Activated CD8-positive, alpha-beta memory T cell treated with anti-CD3 and anti-CD28 coated beads, Interleukin-2, amount 10 ng/mL, durations not matched to agents 7 days and 5 days (primary cell): ENCODE results near the gene MBNL1. TPM values are rescaled to one million over a fixed set of nuclear protein-coding genes. Genes with fewer than 3 reads are reported as not detected.

Experiments
- ATAC-seq: fragments of 150-1000 bp; cut with Tn5 transposase; one replicate; pipeline ENCODE4 v1.10.0; 2021; ENCODE audit warnings: moderate library complexity
- CTCF ChIA-PET: fragments of 350-600 bp; sonication (Branson Sonifier 250); formaldehyde crosslinking; loops from one replicate; lab custom pipeline; 2021; ENCODE audit warnings: antibody characterized with exemption; lab: Charles Lee
- DNase-seq: peaks from one replicate; pipeline ENCODE4 v3.0.0-alpha.2; 2020
- H3K27ac Mint-ChIP-seq: one replicate; pipeline ENCODE4 v1.8.0; 2021; ENCODE audit warnings: mild to moderate bottlenecking, mixed read lengths
- H3K27me3 Mint-ChIP-seq: one replicate; pipeline ENCODE4 v1.8.0; 2021; ENCODE audit warnings: mixed read lengths
- H3K36me3 Mint-ChIP-seq: one replicate; pipeline ENCODE4 v1.8.0; 2021; ENCODE audit warnings: mild to moderate bottlenecking, mixed read lengths
- H3K4me1 Mint-ChIP-seq: one replicate; pipeline ENCODE4 v1.8.0; 2021; ENCODE audit warnings: mixed read lengths
- H3K4me3 Mint-ChIP-seq: one replicate; pipeline ENCODE4 v1.8.0; 2021; ENCODE audit warnings: mild to moderate bottlenecking, moderate library complexity, mixed read lengths
- H3K9me3 Mint-ChIP-seq: one replicate; pipeline ENCODE4 v1.8.0; 2022; ENCODE audit warnings: low read depth, mixed read lengths
- total RNA-seq, 2 experiments: library from RNA; stranded (reverse); gene quantifications; one replicate each; pipeline ENCODE4 v1.2.3, GENCODE V29; 2021

MBNL1 gene
- total RNA-seq, 2 experiments from 2014 or later = 370 to 398 TPM

GRCh38 chr3:152295806-152296205, 27.1 kb downstream of the MBNL1 start:
- CTCF ChIA-PET = interaction anchor here (0.6 kb wide), 1 partner anchor 10 kb away, joined by 5 read pairs; no protein-coding TSS in a partner anchor
- H3K36me3 Mint-ChIP-seq = peaks cover 41% of the 10 kb centered on the region
- no peak for ATAC-seq
- DNase-seq = no peak
- H3K4me3 Mint-ChIP-seq = no peak overlapping the region
- H3K9me3 Mint-ChIP-seq = no peaks in the 10 kb centered on the region
- peaks cover 75% of the 10 kb centered on the region for H3K4me1 Mint-ChIP-seq
- H3K27ac Mint-ChIP-seq = peak overlapping the region; percentile 71
- H3K27me3 Mint-ChIP-seq = no peaks in the 10 kb centered on the region

- Mint-ChIP-seq H3K4me3 (peak overlapping the region; percentile 28), H3K27ac (peak overlapping the region; percentile 71), H3K27me3 (no peaks in the 10 kb centered on the region), H3K9me3 (no peaks in the 10 kb centered on the region), H3K36me3 (peaks cover 43% of the 10 kb centered on the region), H3K4me1 (peaks cover 73% of the 10 kb centered on the region)
- no peak for DNase-seq
- CTCF ChIA-PET = no interaction called here
- no peak for ATAC-seq
Observed at GRCh38 chr3:152296382-152296781, 27.7 kb downstream of the MBNL1 start.

- peak overlapping the region; percentile 28 for H3K4me3 Mint-ChIP-seq
- ATAC-seq = no peak
- peak overlapping the region; percentile 67 for H3K27ac Mint-ChIP-seq
- no peaks in the 10 kb centered on the region for H3K9me3 Mint-ChIP-seq
- peaks cover 73% of the 10 kb centered on the region for H3K4me1 Mint-ChIP-seq
- peaks cover 46% of the 10 kb centered on the region for H3K36me3 Mint-ChIP-seq
- no peaks in the 10 kb centered on the region for H3K27me3 Mint-ChIP-seq
- no peak for DNase-seq
- CTCF ChIA-PET = interaction anchor here (0.8 to 1.5 kb wide), 2 partner anchors 12 to 225 kb away, joined by 3 to 4 read pairs; no protein-coding TSS in a partner anchor
Observed at GRCh38 chr3:152296971-152297370, 28.2 kb downstream of the MBNL1 start.

GRCh38 chr3:152298393-152299248, 29.9 kb downstream of the MBNL1 start:
- peak; percentile 65 for DNase-seq
- H3K36me3 Mint-ChIP-seq = peaks cover 43% of the 10 kb centered on the region

GRCh38 chr3:152299249-152299976, 30.7 kb downstream of the MBNL1 start:
- H3K36me3 Mint-ChIP-seq = peaks cover 43% of the 10 kb centered on the region
- H3K4me1 Mint-ChIP-seq = peaks cover 74% of the 10 kb centered on the region
- CTCF ChIA-PET = interaction anchor here (0.7 to 1.9 kb wide), 6 partner anchors 9 to 115 kb away, joined by 3 to 7 read pairs (median 3); no protein-coding TSS in a partner anchor
- H3K27me3 Mint-ChIP-seq = no peaks in the 10 kb centered on the region
- ATAC-seq (peak; percentile 31), DNase-seq (no peak)
- peak overlapping the region; percentile 67 for H3K4me3 Mint-ChIP-seq
- no peaks in the 10 kb centered on the region for H3K9me3 Mint-ChIP-seq
- peak overlapping the region; percentile 82 for H3K27ac Mint-ChIP-seq

More at GRCh38 chr3:152298393-152299248, 29.9 kb downstream of the MBNL1 start:
- no peaks in the 10 kb centered on the region for H3K9me3 Mint-ChIP-seq
- peaks cover 70% of the 10 kb centered on the region for H3K4me1 Mint-ChIP-seq
- peak; percentile 66 for ATAC-seq
- H3K27ac Mint-ChIP-seq = peak overlapping the region; percentile 82
- H3K27me3 Mint-ChIP-seq = no peaks in the 10 kb centered on the region
- CTCF ChIA-PET = interaction anchor here (1.3 to 1.9 kb wide), 5 partner anchors 8 to 227 kb away, joined by 3 to 7 read pairs (median 3); no protein-coding TSS in a partner anchor
- peak overlapping the region; percentile 67 for H3K4me3 Mint-ChIP-seq

- peak overlapping the region; percentile 67 for H3K4me3 Mint-ChIP-seq
Observed at GRCh38 chr3:152300029-152300731, 31.5 kb downstream of the MBNL1 start.

GRCh38 chr3:152301745-152302181, 33.0 kb downstream of the MBNL1 start:
- DNase-seq = no peak
- Mint-ChIP-seq H3K36me3 (peaks cover 51% of the 10 kb centered on the region), H3K27ac (peak overlapping the region; percentile 54), H3K4me1 (peaks cover 78% of the 10 kb centered on the region), H3K9me3 (no peaks in the 10 kb centered on the region), H3K4me3 (peak overlapping the region; percentile 55), H3K27me3 (no peaks in the 10 kb centered on the region)
- peak; percentile 31 for ATAC-seq
- CTCF ChIA-PET = interaction anchor here (1.2 to 1.7 kb wide), 2 partner anchors 57 to 118 kb away, joined by 4 to 5 read pairs; no protein-coding TSS in a partner anchor

More at GRCh38 chr3:152300029-152300731, 31.5 kb downstream of the MBNL1 start:
- CTCF ChIA-PET = interaction anchor here (0.7 to 1.9 kb wide), 8 partner anchors 10 to 148 kb away, joined by 3 to 7 read pairs (median 3); no protein-coding TSS in a partner anchor
- ATAC-seq (no peak), DNase-seq (no peak)
- no peaks in the 10 kb centered on the region for H3K27me3 Mint-ChIP-seq
- peaks cover 80% of the 10 kb centered on the region for H3K4me1 Mint-ChIP-seq
- H3K36me3 Mint-ChIP-seq = peaks cover 45% of the 10 kb centered on the region
- peak overlapping the region; percentile 82 for H3K27ac Mint-ChIP-seq
- H3K9me3 Mint-ChIP-seq = no peaks in the 10 kb centered on the region

- Mint-ChIP-seq H3K4me1 (peaks cover 77% of the 10 kb centered on the region), H3K36me3 (peaks cover 51% of the 10 kb centered on the region), H3K9me3 (no peaks in the 10 kb centered on the region), H3K27me3 (no peaks in the 10 kb centered on the region), H3K27ac (peak overlapping the region; percentile 66), H3K4me3 (peak overlapping the region; percentile 25)
- CTCF ChIA-PET = interaction anchor here (0.7 to 1.7 kb wide), 4 partner anchors 9 to 119 kb away, joined by 3 to 5 read pairs (median 4); no protein-coding TSS in a partner anchor
- ATAC-seq (peak; percentile 41), DNase-seq (no peak)
Observed at GRCh38 chr3:152302521-152303021, 33.8 kb downstream of the MBNL1 start.

GRCh38 chr3:152304160-152304559, 35.4 kb downstream of the MBNL1 start:
- no peak for ATAC-seq
- Mint-ChIP-seq H3K4me1 (peaks cover 79% of the 10 kb centered on the region), H3K27ac (no peak overlapping the region), H3K9me3 (no peaks in the 10 kb centered on the region), H3K4me3 (no peak overlapping the region), H3K27me3 (no peaks in the 10 kb centered on the region), H3K36me3 (peaks cover 57% of the 10 kb centered on the region)
- DNase-seq = no peak
- CTCF ChIA-PET = no interaction called here

GRCh38 chr3:152305075-152305474, 36.3 kb downstream of the MBNL1 start:
- H3K27ac Mint-ChIP-seq = peak overlapping the region; percentile 15
- H3K36me3 Mint-ChIP-seq = peaks cover 54% of the 10 kb centered on the region
- CTCF ChIA-PET = interaction anchor here (1.0 to 1.4 kb wide), 2 partner anchors 13 to 121 kb away, joined by 3 read pairs; no protein-coding TSS in a partner anchor
- no peaks in the 10 kb centered on the region for H3K9me3 Mint-ChIP-seq
- H3K4me1 Mint-ChIP-seq = peaks cover 79% of the 10 kb centered on the region
- no peak overlapping the region for H3K4me3 Mint-ChIP-seq
- no peak for ATAC-seq
- no peaks in the 10 kb centered on the region for H3K27me3 Mint-ChIP-seq
- DNase-seq = no peak

- no peak overlapping the region for H3K4me3 Mint-ChIP-seq
- H3K36me3 Mint-ChIP-seq = peaks cover 47% of the 10 kb centered on the region
- H3K9me3 Mint-ChIP-seq = no peaks in the 10 kb centered on the region
- no peaks in the 10 kb centered on the region for H3K27me3 Mint-ChIP-seq
- CTCF ChIA-PET = interaction anchor here (0.9 kb wide), 1 partner anchor 12 kb away, joined by 3 read pairs; no protein-coding TSS in a partner anchor
- DNase-seq (no peak), ATAC-seq (peak; percentile 4)
- peaks cover 68% of the 10 kb centered on the region for H3K4me1 Mint-ChIP-seq
- peak overlapping the region; percentile 40 for H3K27ac Mint-ChIP-seq
Observed at GRCh38 chr3:152307829-152308474, 39.2 kb downstream of the MBNL1 start.

GRCh38 chr3:152308475-152308844, 39.7 kb downstream of the MBNL1 start:
- Mint-ChIP-seq H3K36me3 (peaks cover 49% of the 10 kb centered on the region), H3K4me3 (no peak overlapping the region), H3K27me3 (no peaks in the 10 kb centered on the region), H3K27ac (peak overlapping the region; percentile 73), H3K4me1 (peaks cover 69% of the 10 kb centered on the region), H3K9me3 (no peaks in the 10 kb centered on the region)
- ATAC-seq = no peak
- CTCF ChIA-PET = interaction anchor here (0.8 to 0.9 kb wide), 2 partner anchors 11 to 12 kb away, joined by 3 to 4 read pairs; no protein-coding TSS in a partner anchor
- no peak for DNase-seq
